Esophagus squamous epithelium (tissue), 4 donors: ENCODE data around the gene PPP1R3C.

Experiments used
- POLR2A ChIP-seq, 4 donors: fragments of 450-650 bp; IDR thresholded peaks; one replicate each; pipeline ENCODE4 v1.6.1; 2017; ENCODE audit warnings: antibody characterized with exemption in 4 of 4, mild to moderate bottlenecking in 4 of 4, moderate library complexity in 3 of 4
- TF ChIP-seq, protein P1 (sequence below), 6 experiments: fragments of 450-650 bp in 4 of 6; fragments of 200-600 bp in 2 of 6; sonication (generic) in 2 of 6; IDR thresholded peaks; one replicate each; pipeline ENCODE4 v1.5.1; 2016 to 2019; ENCODE audit warnings: antibody characterized with exemption in 6 of 6, mild to moderate bottlenecking in 4 of 6, moderate library complexity in 4 of 6

DNA sequence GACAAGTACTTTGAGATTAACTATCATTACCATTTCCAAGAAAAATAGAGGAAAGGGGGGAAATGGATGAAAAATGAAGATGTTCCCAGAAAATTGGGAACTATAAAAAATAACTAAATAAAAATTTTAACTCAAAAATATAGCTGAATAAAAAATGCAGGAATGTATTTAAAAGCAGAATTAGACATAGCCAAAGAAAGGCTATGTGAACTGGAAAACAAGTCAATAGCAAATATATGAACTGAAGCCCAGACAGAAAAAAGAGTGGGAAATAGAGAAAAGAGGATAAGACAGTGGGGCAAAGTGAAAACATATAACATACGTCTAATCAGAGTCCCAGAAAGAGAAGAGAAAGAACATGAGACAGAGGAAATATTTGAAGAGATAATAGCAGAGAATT lies 10.3 kb downstream of the PPP1R3C start:
- TF ChIP-seq, protein P1, sequence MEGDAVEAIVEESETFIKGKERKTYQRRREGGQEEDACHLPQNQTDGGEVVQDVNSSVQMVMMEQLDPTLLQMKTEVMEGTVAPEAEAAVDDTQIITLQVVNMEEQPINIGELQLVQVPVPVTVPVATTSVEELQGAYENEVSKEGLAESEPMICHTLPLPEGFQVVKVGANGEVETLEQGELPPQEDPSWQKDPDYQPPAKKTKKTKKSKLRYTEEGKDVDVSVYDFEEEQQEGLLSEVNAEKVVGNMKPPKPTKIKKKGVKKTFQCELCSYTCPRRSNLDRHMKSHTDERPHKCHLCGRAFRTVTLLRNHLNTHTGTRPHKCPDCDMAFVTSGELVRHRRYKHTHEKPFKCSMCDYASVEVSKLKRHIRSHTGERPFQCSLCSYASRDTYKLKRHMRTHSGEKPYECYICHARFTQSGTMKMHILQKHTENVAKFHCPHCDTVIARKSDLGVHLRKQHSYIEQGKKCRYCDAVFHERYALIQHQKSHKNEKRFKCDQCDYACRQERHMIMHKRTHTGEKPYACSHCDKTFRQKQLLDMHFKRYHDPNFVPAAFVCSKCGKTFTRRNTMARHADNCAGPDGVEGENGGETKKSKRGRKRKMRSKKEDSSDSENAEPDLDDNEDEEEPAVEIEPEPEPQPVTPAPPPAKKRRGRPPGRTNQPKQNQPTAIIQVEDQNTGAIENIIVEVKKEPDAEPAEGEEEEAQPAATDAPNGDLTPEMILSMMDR (IDR thresholded peaks at IDR 0.05) = no peak
- TF ChIP-seq POLR2A (IDR thresholded peaks at IDR 0.05) = no peak
